HG03175 (cell line): Measurements from ENCODE around the gene TRAF1.
"Not testable (repeated sequence)": the region's sequence is repeated elsewhere in the genome, so short reads cannot be mapped to it uniquely, and the experiment has no call there.

Experiments used
- ATAC-seq: cut with Tn5 transposase; IDR thresholded peaks from one replicate; pipeline ENCODE4 v1.9.1; 2021; ENCODE audit warnings: mild to moderate bottlenecking, moderate library complexity; ENCODE audit not compliant: unreplicated experiment

TRAF1 gene, protein sequence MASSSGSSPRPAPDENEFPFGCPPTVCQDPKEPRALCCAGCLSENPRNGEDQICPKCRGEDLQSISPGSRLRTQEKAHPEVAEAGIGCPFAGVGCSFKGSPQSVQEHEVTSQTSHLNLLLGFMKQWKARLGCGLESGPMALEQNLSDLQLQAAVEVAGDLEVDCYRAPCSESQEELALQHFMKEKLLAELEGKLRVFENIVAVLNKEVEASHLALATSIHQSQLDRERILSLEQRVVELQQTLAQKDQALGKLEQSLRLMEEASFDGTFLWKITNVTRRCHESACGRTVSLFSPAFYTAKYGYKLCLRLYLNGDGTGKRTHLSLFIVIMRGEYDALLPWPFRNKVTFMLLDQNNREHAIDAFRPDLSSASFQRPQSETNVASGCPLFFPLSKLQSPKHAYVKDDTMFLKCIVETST

DNA sequence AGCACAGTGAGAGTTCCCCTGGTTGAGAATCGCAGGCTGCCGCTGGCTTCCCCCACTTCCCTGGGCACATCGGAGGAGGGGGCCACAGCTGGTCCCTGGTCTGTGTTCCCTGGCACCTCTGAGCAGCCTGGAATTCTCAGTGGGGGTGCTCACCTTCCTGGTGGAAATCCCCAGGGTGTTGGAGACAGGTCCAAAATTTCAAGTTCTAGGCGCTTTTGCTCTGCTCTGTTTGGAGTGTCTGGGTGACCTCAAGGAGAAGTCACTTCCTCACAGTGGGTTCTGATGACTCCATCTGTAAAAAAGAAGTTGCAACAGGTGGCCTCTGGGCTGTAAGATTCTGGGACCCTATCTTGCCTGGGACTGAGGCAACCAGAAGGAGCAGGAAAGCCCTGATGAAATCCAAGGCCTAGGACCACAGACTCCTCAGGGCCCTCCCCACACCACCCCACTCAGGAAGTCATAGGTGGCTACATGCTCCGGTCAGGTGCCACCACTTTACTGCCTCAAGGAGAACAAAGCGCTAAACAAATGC, at the start of gene TRAF1:
TSS of gene TRAF1 (minus strand) at position 400 of the 532 bp plus-strand sequence. CDS start 721 bp downstream, outside the sequence.
- peak; percentile 29 for ATAC-seq

DNA sequence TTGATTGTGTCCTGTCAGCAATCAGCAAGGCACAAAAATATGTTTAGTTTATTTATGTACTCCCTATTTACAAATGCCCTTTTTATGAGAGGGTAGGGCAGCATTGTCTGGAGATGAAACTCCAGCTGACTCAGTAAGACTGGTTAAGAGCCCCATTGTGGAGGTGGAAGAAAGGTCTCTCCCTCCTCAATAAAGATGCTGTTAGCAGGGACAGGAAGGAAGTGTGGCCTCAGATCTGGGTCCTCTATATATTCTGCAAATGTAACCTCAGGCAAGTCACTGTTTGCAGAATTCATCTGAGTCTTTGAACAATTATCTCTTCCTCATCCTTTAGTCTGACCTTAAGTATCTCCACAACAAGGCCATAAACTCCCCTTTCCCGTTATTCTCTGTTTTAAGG, 48.3 kb upstream of the TRAF1 start:
- ATAC-seq, result no peak

DNA sequence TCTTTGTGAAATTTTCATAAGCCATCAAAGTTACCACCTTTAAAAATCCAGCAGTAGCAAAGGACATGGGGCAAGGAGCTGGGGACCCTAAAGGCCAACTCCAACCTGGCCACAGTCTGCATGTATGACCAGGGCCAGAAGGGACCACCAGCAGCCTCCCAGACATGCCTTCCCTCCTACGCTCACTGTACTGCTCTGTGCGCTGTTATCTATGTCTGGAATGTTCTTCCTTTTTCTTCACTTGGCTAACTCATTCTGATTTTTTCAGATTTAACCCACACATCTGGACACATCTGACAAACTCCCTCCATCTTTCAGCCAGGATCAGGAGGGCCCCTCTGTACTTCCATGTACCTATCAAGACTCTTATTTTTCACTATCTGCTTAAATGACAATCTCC, 47.6 kb upstream of the TRAF1 start:
- ATAC-seq, result no peak

DNA sequence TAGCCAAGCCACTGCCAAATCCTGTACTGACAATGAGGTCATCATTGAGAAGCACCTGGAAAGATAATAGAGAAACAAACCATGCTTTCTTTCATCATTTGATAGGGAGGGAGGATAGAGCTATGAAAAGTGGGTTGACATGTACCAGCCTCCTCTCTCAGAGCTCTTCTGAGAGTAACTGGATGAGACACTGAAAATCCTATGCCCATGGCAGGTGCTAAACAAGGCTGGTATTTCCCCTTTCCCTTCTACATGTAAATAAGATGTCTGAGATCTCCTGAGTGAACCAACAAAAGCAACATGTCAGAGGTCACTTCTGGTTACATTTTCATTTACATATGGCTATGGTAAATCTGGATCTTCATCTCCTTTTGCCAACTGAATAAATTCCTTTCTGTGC, 45.3 kb upstream of the TRAF1 start:
- no peak for ATAC-seq

DNA sequence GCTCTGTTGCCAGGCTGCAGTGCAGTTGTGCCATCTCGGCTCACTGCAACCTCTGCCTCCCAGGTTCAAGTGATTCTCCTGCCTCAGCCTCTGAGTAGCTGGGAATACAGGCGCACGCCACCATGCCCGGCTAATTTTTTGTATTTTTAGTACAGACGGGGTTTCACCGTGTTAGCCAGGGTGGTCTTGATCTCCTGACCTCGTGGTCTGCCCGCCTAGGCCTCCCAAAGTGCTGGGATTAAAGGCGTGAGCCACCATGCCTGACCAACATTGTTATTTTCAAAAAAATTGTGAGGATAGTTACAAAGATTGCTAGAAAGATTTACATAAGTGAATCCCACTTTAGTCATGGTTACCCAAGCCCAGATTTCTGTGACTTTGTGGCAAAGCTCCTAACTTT, 44.9 kb upstream of the TRAF1 start:
- ATAC-seq, result not testable (repeated sequence)

DNA sequence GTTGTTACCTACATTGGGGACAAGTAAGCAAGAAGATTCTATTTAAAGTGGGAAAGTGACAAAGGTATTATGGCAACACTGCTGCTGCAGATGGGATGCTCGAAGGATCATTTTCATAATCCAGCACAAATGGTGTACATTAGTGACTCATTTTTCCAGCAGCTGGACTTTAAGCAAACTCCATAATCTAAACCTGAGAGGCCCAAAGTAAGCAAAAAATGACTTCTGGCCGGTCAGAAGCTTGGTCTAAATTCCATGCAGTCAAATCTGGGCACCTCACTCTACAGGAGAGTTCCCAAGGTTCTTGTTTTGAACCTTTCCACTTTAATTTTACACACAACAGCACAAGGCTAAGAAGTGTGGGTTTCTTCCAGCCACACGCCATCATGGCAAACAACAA, 43.6 kb upstream of the TRAF1 start:
- ATAC-seq, result no peak

DNA sequence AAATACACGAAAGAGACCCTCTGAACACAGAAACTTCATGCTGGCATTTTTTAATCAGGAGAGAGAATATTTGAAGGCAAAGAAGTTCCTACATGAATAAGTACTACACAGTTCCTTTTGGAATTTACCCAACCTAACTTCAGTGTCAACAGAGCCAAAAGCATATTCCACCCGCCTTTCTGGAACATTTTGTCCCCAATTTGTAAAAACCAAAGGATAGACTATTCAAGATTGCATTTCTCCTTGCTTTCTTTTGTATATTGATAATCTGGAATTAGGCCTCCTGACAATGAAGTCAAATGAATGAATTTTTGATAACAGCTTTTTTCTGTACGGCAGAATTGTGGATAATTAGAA, 39.4 kb upstream of the TRAF1 start:
- no peak for ATAC-seq

DNA sequence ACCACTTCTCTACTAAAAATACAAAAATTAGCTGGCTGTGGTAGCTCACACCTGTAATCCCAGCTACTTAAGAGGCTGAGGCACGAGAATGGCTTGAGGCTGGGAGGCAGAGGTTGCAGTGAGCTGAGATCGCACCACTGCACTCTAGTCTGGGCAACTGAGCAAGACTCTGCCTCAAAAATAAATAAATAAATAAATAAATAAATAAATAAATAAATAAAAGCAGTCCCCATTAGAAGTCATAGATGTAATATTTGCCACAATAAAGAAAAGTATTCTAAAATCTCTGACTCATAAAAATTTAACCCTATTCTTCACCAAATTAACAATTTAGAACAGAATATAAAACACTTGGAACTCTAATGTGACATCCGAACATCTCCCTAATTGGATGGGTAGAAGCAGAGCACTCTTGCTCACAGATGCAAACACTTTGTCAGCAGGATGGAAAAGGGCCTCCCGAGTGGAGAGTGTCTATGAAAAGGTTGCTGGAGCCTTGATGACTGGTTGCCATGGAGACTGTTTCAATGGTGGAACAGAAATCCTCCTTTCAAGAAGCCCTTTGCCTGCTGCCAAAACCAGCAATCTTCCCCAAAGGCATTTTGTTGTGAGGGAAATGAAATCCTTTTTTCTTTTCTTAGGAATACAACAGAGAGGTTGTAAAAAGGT, 38.9 kb upstream of the TRAF1 start:
- no peak for ATAC-seq

DNA sequence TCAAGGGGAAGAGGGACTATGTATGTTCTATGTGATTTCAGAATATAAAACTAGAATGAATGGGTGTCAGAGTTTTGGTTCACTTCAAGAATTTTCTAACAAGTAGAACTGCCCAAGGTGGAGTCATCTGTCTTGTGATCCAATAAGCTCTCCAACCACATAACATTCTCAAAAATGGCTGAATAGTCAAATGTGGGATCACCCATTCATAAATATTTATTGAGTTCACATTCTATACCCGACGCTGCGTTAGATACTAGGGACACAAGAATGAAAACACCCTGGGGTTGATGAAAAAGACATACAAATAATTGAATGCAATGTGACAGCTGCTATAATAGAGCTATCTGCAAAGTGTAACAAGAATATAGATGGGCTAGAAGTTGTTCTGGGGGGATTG, 35.3 kb upstream of the TRAF1 start:
- no peak for ATAC-seq

DNA sequence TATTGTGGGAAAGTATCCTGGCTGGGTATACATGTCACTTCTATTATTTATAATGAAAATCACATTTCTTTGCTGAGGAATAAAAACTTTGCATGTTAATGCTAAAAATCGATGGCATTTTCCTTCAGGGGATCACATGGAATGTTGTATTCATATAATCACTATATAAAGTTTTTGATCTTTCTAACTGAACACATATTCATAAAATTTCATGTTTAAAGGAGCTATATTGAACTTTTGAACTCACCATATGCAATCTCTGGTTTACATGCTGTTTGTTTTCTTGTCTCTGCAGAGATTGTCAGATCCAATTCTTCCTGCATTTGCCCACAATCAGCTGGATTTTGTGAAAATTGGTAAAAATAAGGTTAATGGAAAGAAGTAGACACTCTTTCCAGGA, 33.4 kb upstream of the TRAF1 start:
- ATAC-seq, result no peak

DNA sequence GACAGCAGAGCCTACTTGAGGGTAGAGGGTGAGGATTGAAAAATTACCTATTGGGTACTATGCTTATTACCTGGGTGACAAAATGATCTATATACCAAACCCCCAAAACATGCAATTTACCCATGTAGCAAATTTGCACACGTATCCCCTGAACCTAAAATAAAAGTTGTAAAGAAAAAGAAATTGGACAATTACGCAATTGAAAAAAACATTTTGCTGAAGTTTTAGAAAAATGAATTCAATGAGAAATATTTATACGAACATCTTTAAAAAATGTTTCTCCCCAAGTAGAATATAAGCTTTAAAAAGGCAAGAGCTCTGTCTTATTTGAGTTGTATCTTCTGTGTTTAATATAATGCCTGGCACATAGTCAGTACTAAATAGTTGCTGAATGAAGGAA, 30.3 kb upstream of the TRAF1 start:
- ATAC-seq, result no peak

DNA sequence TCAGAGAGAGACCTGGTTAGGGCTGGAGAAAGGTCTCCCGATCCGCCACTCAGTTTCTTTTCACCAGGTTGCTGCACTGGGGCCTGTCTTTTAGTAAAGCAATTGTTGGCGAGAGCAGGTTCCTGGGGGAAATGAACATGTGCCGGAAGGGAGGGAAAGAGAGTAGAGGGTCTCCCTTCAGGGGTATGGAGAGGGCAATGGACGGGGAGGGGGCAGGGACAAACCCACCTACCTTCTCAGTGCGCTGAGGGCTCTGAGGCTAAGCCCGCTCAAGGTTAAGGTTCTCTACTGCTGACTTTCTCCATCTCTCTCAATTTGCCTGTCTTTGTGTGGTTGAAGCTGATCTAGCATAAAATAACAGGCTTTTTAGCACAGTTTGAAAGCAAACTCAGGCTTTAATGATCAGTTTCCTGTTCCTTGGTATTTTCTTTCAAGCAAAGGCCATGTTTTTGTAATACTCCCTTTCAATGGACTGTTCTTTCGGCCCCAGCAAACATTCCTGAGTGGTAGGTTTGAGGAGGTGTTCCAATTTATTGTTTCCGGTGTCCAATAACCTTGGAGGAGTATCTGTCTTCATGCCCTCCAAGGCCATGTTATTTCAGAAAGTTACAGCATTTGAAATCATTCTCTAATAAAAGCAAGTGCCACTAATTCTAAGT, 25.5 kb upstream of the TRAF1 start:
- no peak for ATAC-seq

DNA sequence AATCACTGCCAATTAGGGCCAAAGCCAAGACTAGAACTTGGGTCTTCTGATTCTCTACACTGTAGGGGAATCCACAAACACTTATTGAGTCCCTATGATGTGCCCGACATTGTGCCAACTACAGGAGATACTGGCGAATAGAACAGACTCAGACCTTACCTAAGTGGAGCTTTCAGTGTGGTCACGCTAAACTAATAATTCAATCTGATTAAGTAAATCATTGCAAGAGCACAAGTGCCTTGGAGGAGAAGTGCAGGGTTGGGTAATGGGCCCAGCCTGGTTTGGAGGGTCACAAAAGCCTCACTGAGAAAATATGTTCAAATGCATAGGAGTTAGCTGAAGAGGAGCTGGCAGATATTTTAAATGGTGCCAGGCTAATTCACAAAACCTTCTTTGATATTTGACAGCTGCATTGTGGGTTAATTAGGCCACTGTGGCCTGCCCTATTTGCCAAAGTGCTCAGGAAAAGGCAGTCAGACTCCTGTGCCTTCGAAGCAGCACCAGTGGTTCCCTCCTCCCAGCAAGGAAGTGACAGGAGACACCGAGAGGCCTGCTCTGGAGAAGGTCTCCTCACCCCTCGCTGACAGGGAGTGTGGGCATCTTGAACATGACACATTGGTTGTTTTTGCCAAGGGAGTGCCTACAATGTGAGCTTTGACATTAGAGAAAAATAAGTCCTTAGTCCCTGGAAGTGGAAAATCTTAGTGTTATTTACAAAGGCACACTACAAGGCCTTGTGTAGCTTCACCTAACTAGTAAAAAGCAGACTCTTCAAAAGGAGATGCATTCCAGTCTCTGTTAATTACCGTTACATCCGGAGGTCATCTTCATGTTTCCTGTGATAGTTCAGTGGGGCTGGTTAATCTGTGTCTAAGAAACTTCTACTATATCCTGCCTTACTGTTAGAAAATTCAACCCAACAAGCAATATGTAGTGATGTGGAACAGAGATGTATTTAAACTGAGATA, 24.1 kb upstream of the TRAF1 start:
- peak; percentile 46 for ATAC-seq

DNA sequence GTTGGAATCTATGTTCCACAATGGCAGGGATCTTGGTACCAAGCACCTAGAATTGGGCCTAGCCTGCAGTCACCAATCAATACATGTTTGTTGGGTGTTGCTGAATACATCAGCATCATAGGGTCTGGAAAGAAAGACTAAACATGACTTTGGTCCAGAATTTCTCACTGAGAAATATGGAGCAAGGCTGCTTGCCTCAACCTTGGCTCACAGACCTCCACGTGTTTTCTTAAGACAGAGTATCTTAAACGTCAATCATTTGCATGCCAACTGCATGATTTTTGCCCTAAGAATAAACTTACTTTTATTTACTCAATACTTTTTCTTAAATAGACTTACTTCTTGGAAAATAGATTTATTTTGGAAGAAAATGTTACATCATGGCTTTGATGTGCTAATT, 22.7 kb upstream of the TRAF1 start:
- ATAC-seq, result no peak

DNA sequence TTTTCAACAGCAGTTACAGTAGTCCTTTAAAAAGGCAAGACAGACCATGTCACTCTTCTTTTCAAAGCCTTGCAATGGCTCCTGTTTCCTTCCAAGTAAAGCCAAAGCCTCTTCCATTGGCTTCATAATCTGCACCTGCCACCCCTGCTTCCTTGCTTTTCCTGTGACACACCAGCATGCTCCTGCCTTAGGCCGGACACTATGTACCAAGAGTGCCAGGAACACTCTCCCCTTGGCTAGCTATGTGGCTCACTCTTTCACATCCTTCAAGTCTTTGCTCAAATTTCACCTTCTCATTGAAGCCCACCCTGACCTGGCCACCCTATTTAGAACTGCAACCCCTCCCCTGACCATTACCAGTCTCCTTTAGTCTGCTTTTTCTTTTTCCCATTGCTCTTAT, 22.2 kb upstream of the TRAF1 start:
- ATAC-seq, result no peak

DNA sequence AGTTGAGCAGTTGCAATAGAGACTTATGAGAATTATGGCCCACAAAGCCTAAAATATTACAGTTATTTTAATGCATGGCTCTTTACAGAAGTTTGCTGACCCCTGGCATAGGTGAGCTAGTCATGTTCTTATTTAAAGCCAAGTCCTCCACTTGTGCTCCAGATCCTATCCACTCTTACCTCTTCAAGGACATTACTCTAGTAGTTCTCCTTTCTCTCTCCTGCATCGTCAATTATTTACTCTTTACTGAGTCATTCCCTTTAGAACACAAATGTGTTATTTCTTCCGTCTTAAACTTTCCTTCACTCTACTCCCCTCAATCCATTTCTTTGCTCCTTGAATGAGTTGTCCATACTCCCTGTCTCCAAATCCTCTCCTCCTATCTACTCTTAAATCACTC, 20.6 kb upstream of the TRAF1 start:
- ATAC-seq, result no peak

DNA sequence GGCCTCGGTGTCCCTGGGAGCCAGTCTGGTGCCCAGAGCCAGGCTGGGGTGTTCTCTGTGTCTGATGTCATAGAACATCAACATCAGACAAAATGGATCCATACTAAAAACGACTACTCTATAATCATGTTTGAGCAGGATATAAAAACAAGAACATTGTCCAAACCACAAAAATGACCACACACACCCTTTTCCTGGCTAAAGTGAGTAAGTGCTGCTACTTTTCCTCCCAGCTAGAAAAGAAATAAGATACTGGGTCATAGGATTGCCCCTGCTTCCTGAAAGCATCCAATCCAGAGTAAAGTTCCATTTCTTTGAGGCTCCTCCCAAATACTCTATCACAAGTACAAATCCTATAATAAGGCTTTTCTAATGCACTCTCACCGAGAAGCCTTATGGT, 19.7 kb upstream of the TRAF1 start:
- no peak for ATAC-seq

DNA sequence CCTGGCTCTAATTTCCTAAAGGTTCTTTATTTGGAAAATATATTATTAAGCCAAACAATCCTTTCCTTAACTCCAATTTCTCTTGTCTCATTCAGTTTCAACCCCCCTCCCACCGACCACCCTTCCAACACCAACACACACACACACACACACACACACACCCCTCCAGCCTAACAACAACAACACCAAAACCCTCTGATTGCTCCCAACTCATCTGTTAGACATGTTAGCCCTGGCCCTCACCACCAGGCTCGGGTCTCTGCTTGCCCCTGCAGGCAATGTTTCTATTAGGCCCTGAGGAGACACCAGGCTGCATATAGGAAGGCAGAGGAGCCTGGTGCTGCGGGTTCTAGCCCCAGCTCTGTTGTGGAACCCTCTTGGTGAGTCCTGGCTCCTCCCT, 18.4 kb upstream of the TRAF1 start:
- no peak for ATAC-seq

DNA sequence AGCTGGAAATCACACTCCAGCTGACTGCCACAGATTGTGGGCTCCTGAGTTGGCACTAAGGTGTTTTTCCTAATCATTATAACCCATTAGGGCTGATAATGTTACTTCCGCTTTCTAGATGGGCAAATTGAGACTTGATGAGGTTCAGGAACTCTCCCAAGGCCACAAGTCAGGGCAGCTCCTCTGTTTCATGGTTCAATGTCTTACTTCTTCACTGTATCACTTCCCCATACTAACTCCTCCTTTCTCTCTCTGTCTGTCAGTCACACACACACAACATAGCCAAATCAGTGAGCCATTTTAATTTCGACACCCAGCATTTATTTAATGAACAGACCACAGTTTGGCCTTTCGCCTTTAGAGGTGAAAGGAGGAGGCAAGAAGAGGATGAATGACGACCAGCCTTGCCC, 17.8 kb upstream of the TRAF1 start:
- peak; percentile 100 for ATAC-seq

DNA sequence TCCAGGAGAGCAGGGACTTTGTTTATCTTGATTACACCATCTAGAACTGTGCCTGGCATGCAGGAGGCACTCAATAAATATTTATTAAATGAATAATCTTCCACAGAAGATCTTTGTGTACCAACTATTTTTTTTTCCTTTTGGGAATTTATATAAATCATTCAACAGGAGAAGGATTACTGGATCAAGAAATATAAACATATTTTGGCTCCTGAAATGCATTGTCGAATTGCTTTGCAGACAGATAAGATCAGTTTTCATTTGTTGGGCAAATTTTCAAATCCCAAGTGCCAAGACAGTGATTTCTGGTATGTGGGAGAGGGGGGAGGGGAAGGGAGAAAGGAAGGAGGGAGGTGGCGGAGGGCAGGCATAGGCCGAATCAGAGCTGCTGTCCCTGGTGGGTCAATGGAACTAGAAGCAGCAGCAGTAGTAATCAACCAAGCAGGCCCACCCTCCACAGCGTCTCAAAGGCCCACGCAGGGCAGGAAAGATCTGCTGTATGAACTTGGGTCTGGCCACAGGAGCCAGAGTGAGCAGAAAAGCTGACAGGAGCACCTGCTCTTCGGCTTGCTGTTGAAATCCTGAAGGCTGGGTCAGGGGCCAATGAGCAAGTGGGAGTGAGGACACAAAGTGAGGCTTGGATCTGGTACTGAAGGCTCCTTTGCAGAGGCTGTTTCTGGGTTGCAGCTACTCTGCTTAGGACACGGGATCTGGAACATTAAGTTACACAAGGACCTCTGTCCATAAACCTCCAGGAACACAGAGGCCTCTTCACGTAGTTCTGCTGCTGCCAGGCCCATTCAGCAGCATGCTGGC, 15.8 kb upstream of the TRAF1 start:
- ATAC-seq, result no peak
